Raji (cell line): ENCODE results near the gene SIL1.

Source experiments
- POLR2A ChIP-seq: IDR thresholded peaks from 2 replicates; pipeline ENCODE4 v1.6.1; 2011; ENCODE audit warnings: low read depth, low read length, control low read depth; ENCODE audit not compliant: insufficient read depth

The SIL1 gene

DNA sequence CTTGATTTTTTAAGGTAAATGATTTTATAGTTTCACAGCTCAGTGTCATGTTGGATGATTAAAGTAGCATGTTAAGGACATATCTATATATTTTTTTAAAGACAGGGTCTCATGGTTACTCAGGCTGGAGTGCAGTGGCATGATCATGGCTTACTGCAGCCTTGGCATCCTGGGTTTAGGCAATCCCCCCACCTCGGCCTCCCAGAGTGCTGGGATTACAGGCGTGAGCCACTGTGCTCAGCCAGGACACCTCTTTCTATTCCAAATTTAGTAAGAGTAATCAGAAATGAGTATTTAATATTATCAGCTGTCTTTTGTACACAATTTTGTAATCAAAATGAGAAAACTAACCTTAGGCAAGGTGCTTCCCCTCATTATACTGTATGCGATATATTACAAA lies 284.4 kb downstream of the SIL1 start:
- TF ChIP-seq POLR2A, result no peak

DNA sequence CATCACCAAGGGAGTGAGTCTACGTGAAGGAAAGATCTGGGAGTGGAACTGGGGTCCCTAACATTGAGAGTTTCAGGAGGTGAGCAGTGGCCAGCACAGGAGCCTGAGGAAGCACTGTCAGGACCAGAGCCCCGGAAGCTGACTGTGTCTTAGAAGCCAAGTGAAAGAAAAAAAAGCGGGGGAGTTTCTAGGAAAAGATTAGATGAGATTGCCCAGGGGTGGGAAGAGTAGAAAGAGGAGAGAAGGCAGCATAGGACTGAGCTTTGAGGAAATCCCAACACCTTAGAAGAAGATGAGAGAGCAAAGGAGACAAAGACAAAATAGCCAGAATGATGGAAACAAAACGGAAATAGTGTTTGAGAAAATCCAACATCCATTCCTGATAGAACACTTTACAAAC lies 286.1 kb downstream of the SIL1 start:
- no peak for TF ChIP-seq POLR2A

DNA sequence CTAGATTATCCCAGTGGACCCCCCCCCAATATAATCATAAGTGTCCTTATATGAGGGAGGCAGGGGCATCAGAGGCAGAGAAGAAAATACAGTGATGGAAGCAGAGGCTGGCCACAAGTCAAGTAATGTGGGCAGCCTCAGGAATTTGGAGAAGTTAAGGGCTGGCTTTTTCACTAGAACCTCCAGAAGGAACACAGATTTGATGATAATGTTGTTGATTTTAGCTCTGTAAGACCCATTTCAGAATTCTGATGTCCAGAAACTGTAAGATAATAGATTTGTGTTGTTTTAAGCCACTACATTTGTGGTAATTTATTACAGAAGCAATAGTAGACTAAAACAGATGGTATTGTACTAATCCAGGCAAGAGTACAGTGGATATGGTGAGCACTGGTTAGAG lies 286.7 kb downstream of the SIL1 start:
- no peak for TF ChIP-seq POLR2A

DNA sequence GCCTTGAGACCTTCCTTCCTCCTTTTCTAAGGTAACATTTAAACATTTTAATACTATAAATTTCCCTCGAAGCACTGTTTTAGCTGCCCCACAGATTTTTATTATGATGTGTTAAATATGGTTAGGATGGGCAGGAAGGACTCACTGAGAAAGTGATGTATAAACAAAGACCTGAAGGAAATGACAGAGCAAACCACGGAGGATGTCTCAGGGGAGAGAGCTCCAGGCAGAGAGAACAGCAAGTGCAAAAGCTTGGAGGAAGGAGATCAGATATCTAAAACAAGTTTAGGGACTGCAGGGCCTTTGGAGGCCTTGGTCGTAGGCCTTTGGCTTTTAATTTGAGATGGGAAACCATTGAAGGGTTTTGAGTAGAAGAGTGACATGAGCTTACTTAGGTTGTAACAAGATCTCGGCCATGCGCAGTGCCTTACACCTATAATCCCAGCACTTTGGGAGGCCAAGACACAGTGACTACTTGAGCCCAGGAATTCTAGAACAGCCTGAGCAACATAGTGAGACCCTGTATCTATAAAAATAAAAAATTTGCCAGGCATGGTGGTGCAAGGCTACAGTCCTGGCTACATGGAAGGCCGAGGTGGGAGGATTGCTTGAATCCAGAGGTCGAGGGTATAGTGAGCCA lies 287.5 kb downstream of the SIL1 start:
- no peak for TF ChIP-seq POLR2A

DNA sequence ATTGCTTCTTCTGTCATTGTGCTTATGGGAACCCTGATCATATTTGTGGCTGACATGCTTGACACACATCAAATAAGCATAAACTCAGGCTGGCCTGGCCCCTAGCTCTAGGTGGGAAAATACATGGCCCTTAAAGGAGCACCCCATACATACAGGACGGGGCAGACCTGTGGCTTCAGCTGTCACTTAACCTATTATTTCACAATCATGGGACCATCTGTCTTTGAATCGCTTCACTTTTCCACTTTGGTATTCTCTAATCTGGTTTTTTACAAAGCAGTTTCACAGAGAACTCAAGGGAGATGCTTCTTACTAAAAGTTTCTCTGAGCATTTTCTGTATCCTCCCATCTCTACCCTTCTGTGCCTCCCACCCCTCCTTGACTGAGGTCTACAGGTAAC lies 288.4 kb downstream of the SIL1 start:
- no peak for TF ChIP-seq POLR2A

DNA sequence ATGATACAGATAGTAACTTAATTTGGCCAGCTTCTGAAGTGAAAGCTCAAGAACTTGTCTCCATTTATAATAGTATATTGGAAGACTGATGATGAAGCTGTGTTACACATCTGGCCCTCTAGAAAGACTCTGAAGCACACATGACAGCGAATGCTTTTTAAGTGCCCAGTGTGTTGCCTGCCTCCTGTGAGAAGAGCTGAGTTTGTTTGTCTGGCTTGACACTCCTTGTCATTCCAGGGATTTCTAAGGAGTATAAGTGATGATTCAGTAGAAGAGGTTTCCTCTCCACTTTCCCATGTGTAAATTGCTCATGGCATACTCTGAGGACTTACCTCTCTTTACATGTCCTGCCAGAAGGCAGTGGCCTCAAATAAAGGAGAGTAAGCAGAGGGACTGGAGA lies 292.6 kb downstream of the SIL1 start:
- TF ChIP-seq POLR2A, result no peak

DNA sequence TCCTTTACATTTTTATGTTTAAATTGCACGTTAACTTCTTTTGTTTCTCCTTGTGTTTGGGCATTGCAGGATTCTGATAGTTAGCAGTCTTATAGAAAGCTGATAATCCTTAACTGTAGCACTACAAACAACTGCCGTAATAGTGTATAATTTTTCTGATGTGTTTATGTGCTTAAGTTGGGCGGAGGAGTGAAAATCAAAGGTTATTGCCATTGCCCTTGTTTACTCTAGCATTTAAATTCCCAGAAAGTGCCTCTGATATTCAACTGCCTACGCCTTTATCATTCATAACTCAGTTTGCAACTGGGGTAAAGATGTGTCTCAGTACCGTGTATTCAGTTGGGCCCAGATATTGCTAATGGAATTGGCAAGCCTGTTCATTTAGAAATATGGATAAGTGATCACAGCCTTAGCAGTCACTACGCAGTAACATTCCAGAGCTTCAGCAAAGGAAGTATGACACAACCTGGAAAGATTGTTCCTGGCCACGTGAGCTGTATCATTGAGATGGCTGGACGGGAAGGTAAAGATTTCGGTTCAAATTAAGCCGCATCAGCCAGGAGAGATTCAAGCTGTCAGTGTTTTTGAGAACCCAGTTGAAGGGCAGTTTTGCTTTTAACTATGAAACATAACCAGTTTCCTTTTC lies 294.9 kb downstream of the SIL1 start:
- TF ChIP-seq POLR2A, result no peak

DNA sequence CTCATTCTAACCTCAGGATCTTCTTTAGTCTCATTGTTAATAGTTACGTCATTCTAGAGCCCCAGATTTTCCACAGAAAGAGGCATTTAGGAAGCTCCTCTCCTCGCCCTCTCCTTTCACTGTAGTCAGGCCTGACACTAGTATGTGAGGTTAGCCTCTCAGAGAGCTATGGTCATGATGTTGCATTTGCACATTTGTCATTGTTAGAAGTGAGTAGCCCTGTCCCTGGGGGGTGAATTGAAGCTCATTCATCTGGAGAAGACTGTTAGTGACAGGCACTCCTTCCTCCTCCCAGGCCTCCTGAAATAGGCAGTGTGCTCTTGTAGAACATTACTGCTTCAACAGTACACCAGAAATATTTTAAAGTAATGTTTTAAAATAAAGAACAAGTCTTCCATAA lies 296.5 kb downstream of the SIL1 start:
- TF ChIP-seq POLR2A, result no peak

DNA sequence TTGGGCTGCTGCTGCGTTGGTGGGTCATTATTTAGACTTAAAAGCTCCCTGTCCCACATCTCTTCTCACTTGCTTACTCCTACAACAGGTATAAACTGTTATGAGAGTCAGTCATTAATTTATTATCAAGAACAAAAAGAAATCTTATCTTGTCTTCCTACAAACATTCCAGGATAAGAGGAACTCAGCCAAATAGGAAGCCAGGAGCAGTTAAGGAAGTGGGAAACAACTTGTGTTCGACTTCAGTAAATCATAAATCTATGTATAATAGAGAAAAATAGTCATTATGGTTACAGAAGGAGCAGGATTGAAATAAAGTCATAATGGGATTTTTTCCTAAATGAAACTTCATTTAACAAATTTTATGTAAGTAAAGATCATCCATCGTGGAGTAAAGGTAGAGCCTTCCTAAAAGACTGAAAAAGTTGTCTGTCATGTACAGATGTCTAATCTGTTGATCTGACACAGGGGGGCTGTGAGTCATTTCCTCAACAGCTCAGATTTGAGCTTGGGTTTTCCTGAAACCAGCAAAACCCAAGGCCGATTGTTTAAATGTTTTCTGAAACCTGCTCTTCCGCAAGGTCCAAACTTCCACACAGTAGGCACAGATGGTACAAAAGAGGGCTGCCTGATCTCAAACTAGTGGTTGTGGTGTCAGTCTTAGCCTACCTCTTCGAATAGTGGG lies 297.7 kb downstream of the SIL1 start:
- TF ChIP-seq POLR2A, result no peak

DNA sequence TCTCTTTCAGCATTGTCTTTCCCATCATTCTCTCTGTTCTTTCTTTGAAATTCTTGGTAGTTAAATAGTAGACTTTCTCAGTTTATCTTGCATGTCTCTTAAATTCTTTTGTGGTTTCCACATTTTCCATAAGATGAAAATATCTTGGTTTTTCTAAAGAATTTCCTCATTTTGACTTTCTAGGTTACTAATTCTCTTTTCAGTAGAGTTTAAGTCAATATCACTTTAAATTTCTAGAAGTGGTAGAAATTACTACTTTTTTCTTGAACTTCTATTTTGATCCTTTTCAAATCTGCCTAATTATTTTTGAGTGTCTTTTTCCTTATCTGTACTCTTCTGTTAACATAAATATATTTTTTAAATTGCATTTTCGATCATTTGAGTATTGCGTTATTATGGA lies 299.4 kb downstream of the SIL1 start:
- TF ChIP-seq POLR2A, result no peak

DNA sequence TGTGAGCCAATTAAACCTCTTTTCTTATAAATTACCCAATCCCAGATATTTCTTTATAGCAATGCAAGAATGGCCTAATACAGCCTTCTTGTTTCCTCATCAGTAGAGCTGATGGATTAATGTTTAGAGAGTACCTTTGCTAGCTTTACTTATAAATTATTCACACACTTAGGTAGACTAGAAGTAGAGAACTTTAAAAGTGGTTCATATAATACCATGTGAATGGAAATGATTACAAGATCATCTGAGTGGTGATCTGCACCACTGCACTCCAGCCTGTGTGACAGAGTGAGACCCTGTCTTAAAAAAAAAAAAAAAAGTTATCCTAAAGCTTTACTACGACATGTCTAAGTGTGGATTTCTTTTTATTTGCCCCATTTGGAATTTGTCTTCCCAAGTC lies 299.9 kb downstream of the SIL1 start:
- no peak for TF ChIP-seq POLR2A
